ENCODE results near the gene EPN2. TPM values are rescaled to one million over a fixed set of nuclear protein-coding genes. Genes with fewer than 3 reads are reported as not detected.

Gene EPN2
- polyA plus RNA-seq, 1 of the 3 experiments (the other 2 are of a cell fraction): 38.9 TPM

DNA sequence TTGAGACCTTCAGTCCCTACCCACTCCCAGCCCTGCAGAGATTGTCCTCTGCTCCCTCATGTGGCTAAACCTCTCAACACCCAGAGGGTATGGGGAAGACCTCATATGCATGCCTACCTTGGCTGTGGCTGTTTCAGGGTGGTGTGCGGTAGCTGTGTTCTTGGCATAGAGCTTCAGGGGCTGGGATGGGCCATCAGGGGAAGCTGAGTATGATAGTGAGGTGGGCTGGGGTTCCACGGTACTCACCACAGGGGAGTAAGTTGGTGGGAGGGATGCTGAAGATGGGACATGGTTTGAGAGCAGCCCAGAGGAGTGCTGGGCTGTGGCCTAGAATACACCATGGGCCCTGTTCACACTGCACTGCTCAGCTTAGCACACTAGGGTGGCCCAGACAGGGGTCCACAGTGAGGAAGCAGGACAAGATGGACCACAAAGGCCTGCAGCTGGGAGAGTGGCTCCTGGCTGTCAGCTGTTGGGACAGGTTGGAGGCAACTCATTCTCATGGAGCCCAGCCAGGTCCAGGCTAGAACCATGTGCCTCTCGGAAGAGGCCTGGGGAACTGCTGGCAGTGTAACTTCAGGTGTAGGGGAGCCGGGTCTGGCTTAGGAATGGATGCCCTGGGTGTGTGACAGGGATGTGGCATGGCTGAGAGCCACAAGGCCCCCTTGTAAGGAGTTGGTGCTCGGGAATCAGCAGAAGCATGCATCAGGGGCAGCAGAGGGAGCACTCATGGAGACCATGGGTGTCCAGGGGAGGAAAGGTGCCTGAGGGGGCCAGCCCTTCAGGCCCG lies 146.7 kb downstream of the EPN2 start:
- peak overlapping the region; percentile 98 to 99 for H3K27ac ChIP-seq (ENCODE audit: low read depth in 2 of 2, low read length in 1 of 2)
- peak overlapping the region; percentile 92; the same call in 1 of the 2 replicates for H3K4me2 ChIP-seq
- H3K79me2 ChIP-seq (ENCODE audit: insufficient read depth): peaks cover 67% of the 10 kb centered on the region
- H3F3A ChIP-seq (replicated peaks; ENCODE audit: insufficient read depth): peaks cover 55% of the 10 kb centered on the region
- no peaks in the 10 kb centered on the region for H3K9me2 ChIP-seq
- H2AFZ ChIP-seq (ENCODE audit: low read depth): no peak overlapping the region
- POLR2A ChIA-PET: interaction anchor here (1.1 to 2.1 kb wide), 4 partner anchors 14 to 63 kb away, joined by 3 to 13 read pairs (median 4); partner anchors contain the start of gene RNF112
- peaks cover 49 to 73% of the 10 kb centered on the region in 2 experiments for H3K4me1 ChIP-seq (ENCODE audit: control insufficient read depth in 1 of 2, insufficient read depth in 2 of 2, low read depth in 1 of 2, low read length in 1 of 2)
- no peak overlapping the region for H3K9ac ChIP-seq
- 85% methylated on average over 6 of the region's 6 CpGs for WGBS (ENCODE audit: low lambda C conversion rate)
- H3K9me3 ChIP-seq: no peaks in the 10 kb centered on the region
- H3K36me3 ChIP-seq (replicated peaks in 1 of 2; ENCODE audit: control insufficient read depth in 1 of 2, insufficient read depth in 2 of 2, low read length in 1 of 2): peaks cover 31 to 49% of the 10 kb centered on the region in 2 experiments
- CTCF ChIA-PET: interaction anchor here (0.9 to 7.2 kb wide), 4 partner anchors 21 to 64 kb away, joined by 3 to 56 read pairs (median 16); partner anchors contain the start of genes B9D1 and RNF112
- no peak for TF ChIP-seq EZH2phosphoT487 (IDR thresholded peaks at IDR 0.05; ENCODE audit: borderline replicate concordance, low read depth)
- TF ChIP-seq GABPA (IDR thresholded peaks at IDR 0.05; ENCODE audit: low read depth): no peak
- 0 out of 2 replicates have a peak, but pooled peaks have one; percentile 3 for TF ChIP-seq JUND (IDR thresholded peaks at IDR 0.05)
- TF ChIP-seq POLR2AphosphoS5 (IDR thresholded peaks at IDR 0.05; ENCODE audit: low read depth, low read length): no peak; the same call in 1 of the 2 replicates
- no peak for TF ChIP-seq MXI1 (IDR thresholded peaks at IDR 0.05; ENCODE audit: low read depth, low read length)
- no peak for TF ChIP-seq FOXJ3 (CRISPR knock-in tag; IDR thresholded peaks at IDR 0.05)
- no peak overlapping the region for H3K4me3 ChIP-seq (ENCODE audit: low read depth in 2 of 2, low read length in 1 of 2)
- DNase-seq: no peak
- no peaks in the 10 kb centered on the region for H3K27me3 ChIP-seq (ENCODE audit: insufficient read depth)
- H4K20me1 ChIP-seq (ENCODE audit: insufficient read depth): 0 out of 2 replicates have a peak, but pooled peaks cover 7% of the 10 kb centered on the region

- Histone ChIP-seq H3K9me2 (no peaks in the 10 kb centered on the region), H3F3A (replicated peaks; ENCODE audit: insufficient read depth) (peaks cover 55% of the 10 kb centered on the region), H3K27me3 (ENCODE audit: insufficient read depth) (no peaks in the 10 kb centered on the region), H3K9ac (no peak overlapping the region), H3K4me3 (ENCODE audit: low read depth in 2 of 2, low read length in 1 of 2) (peak overlapping the region in 1 of 2 experiments; percentile 27; a peak in 3 of 4 replicates), H3K36me3 (replicated peaks in 1 of 2; ENCODE audit: control insufficient read depth in 1 of 2, insufficient read depth in 2 of 2, low read length in 1 of 2) (peaks cover 27 to 43% of the 10 kb centered on the region in 2 experiments), H3K9me3 (no peaks in the 10 kb centered on the region), H3K79me2 (ENCODE audit: insufficient read depth) (peaks cover 57% of the 10 kb centered on the region), H3K27ac (ENCODE audit: low read depth in 2 of 2, low read length in 1 of 2) (peak overlapping the region; percentile 98 to 99), H4K20me1 (ENCODE audit: insufficient read depth) (0 out of 2 replicates have a peak, but pooled peaks cover 7% of the 10 kb centered on the region), H3K4me1 (ENCODE audit: control insufficient read depth in 1 of 2, insufficient read depth in 2 of 2, low read depth in 1 of 2, low read length in 1 of 2) (peaks cover 58 to 72% of the 10 kb centered on the region in 2 experiments), H3K4me2 (peak overlapping the region; percentile 92; the same call in 1 of the 2 replicates), H2AFZ (ENCODE audit: low read depth) (no peak overlapping the region)
- POLR2A ChIA-PET: interaction anchor here (1.1 to 2.1 kb wide), 4 partner anchors 13 to 62 kb away, joined by 3 to 13 read pairs (median 4); partner anchors contain the start of gene RNF112
- 56% methylated on average over 13 of the region's 16 CpGs for WGBS (ENCODE audit: low lambda C conversion rate)
- peak; percentile 84 for DNase-seq
- CTCF ChIA-PET: interaction anchor here (1.0 to 7.2 kb wide), 4 partner anchors 22 to 63 kb away, joined by 3 to 56 read pairs (median 19); partner anchors contain the start of gene B9D1
- TF ChIP-seq GABPA (IDR thresholded peaks at IDR 0.05; ENCODE audit: low read depth) (no peak), CHD2 (IDR thresholded peaks at IDR 0.05; ENCODE audit: low read length, partially characterized antibody) (no peak), PBX3 (IDR thresholded peaks at IDR 0.05) (peak; percentile 37; the same call in 1 of the 2 replicates), REST (IDR thresholded peaks at IDR 0.05; ENCODE audit: low read depth, low read length) (no peak), GATA2 (CRISPR knock-in tag; IDR thresholded peaks at IDR 0.05) (no peak), USF1 (IDR thresholded peaks at IDR 0.05; ENCODE audit: borderline replicate concordance, low read depth) (peak; percentile 67; the same call in 1 of the 2 replicates), NRF1 (IDR thresholded peaks at IDR 0.05; ENCODE audit: low read depth, low read length) (no peak), EP300 (IDR thresholded peaks at IDR 0.05; ENCODE audit: borderline replicate concordance in 1 of 2, low read depth in 1 of 2, low read length in 1 of 2) (peak in 1 of 2 experiments; percentile 85; a peak in 2 of 4 replicates), POLR2AphosphoS5 (IDR thresholded peaks at IDR 0.05; ENCODE audit: low read depth, low read length) (peak; percentile 67; the same call in 1 of the 2 replicates), RFX5 (IDR thresholded peaks at IDR 0.05; ENCODE audit: low read length) (no peak), FOXJ3 (CRISPR knock-in tag; IDR thresholded peaks at IDR 0.05) (0 out of 2 replicates have a peak, but pooled peaks have one; percentile 26)
- TF ChIP-seq, protein P1, sequence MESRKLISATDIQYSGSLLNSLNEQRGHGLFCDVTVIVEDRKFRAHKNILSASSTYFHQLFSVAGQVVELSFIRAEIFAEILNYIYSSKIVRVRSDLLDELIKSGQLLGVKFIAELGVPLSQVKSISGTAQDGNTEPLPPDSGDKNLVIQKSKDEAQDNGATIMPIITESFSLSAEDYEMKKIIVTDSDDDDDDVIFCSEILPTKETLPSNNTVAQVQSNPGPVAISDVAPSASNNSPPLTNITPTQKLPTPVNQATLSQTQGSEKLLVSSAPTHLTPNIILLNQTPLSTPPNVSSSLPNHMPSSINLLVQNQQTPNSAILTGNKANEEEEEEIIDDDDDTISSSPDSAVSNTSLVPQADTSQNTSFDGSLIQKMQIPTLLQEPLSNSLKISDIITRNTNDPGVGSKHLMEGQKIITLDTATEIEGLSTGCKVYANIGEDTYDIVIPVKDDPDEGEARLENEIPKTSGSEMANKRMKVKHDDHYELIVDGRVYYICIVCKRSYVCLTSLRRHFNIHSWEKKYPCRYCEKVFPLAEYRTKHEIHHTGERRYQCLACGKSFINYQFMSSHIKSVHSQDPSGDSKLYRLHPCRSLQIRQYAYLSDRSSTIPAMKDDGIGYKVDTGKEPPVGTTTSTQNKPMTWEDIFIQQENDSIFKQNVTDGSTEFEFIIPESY (IDR thresholded peaks at IDR 0.05; ENCODE audit: borderline replicate concordance, low read depth): no peak
These were observed 147.7 kb downstream of the EPN2 start for GRCh38 chr17:19384723-19385391.

Measured in SK-N-SH (cell line).